NCI-H187 (cell line): Measurements from ENCODE around the gene TIMM23B.
"Not testable (repeated sequence)": the region's sequence is repeated elsewhere in the genome, so short reads cannot be mapped to it uniquely, and the experiment has no call there.

Source experiments
- DNase-seq, 2 experiments: peaks; one replicate each; lab custom pipeline; 2025; lab: John Stamatoyannopoulos, UW

TIMM23B gene

DNA sequence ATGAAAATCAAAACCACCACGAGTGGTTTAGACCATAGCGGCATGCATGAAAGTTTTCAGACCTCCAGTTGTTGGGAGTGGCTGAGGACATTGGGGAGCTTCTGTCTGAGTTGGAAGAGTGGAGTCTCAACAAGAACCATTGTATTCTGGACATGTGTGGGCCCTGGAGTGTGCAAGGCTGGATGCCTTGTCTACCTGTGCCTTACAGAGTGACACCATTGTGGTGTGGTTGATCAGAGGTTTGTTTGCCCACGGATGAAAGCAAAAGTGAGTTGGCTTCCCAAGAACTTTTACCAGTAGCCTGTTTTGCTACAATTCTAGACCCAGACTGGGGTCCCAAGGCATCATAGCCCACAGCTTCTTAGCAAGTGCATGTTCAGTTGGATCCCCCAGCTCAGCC lies 35.9 kb downstream of the TIMM23B start:
- DNase-seq, result not testable (repeated sequence)

GRCh38 chr10:49987207-49987606 lies 45.4 kb downstream of the TIMM23B start:
- not testable (repeated sequence) for DNase-seq

DNA sequence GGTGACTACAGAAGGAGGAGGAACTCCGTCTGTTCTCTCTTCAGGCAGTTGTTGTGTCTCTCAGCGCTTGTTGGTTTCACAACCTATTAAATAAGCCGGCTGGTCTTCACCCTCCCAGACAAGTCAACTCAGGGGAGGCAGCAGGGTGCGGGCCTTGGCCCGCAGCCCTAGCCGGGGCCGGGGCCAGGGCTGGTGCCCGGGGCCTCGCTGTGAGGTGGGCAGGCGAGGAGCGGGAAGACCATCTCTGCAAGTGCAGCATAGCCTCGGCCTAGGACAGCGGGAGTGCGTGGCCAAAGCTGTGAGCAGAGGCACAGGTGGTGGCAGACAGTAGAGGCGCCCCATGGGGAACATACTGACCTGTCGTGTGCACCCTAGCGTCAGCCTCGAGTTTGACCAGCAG lies 46.5 kb downstream of the TIMM23B start, which contains the start of gene AGAP6:
Gene AGAP6, plus strand, starts transcription at position 31 of the 400 bp plus-strand sequence. Its CDS starts 310 bp downstream, at position 341.
- not testable (repeated sequence) for DNase-seq

DNA sequence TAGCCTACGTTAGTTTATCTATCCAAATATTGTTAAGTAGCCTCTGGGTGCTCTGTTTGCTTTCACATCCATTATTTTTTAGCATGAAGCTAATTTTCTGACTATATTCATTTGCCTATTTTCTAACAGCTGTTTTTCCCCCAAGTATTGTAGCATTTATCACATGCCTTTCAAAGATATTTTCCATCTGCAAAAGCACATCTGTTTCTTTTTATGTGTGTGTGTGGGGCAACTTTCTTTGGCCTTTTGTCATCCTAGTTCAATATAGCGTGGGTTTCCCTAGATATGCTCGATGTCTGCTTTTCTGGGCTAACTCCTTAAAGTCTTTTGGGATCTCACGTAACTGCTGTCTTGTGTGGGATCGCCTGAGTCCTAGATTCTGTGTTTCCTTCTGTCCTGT lies 53.5 kb downstream of the TIMM23B start:
- not testable (repeated sequence) for DNase-seq

DNA sequence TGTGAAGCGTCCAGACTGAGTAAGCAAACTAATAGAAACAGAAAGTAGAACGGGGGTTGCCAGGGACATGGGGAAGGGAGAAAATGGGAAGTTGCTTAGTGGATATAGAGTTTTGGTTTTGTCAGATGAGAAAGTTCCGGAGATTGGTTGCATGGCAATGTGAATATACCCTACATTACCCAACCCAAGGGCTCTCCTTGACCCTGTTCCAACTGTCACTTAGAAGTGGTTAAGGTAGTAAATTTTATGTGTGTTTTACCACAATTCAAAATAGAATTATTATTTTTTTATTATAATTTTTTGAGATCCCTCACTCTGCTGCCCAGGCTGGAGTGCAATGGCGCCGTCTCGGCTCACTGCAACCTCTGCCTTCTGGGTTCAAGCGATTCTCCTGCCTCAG lies 72.2 kb downstream of the TIMM23B start:
- not testable (repeated sequence) for DNase-seq

DNA sequence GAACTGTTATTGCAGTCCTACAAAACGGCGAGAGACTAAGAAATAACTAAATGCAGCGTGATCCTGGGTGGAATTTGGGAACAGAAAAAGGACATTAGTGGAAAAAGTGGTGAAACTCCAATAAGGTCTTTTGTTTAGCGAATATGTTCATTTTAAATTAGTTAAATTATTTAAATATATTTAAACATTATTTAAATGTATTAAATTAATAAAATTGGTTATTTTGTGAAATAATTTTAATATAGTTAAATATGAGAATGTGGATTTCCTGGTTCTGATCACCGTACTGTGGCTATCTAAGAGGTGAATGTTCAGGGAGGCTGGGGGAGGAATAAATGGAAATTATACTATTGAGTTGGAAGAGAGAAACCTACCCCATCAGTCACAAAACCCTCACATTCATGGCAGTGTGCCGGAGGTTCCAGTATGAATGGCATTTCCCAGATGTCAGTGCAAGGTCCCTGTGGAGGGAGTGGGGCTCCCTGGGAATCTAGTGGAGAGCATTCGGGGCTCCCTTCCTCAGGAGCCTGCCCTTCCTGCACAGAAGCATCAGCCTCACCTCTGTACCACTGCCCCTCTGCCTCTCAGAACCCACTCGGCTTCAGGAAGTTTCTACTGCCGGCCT lies 73.9 kb downstream of the TIMM23B start:
- DNase-seq, result not testable (repeated sequence)

DNA sequence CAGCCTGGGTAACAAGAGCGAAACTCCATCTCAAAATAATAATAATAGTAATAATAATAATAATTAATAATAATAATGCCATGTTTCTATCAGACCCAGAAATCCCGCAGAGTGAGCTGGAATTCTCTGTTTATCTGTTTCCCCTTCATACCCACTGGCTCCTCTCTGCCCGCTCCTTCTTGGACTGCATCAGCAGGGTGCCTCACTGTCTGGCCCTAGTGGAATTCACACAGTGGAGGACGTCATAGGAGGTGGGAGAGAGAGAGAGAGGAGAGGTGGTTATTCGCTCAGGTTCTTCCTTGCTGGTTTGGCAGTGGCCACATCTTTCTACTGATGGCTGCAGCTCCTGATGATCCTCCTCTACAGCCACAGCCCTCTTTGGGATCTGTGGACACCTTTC lies 75.1 kb downstream of the TIMM23B start:
- DNase-seq, result not testable (repeated sequence)

GRCh38 chr10:50017646-50018045 lies 75.8 kb downstream of the TIMM23B start:
- not testable (repeated sequence) for DNase-seq

DNA sequence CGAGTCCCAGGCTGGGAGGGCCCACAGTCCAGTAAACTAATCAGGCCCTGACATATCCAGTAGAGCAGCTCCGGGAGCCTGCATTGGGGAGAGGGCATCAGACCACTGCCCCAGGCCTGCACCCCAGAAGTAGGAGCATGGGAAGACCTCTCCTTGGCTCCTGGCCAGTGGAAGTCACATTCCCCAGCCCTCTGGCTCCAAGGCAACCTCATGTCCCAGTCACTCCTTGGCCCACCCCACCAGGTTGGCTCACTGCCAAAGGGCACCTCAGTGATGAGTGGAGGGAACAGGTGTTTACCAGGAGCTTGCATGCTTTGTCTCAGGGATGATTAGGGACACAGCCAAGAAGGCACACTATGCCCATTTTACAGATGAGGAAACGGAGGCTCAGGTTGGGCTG lies 77.4 kb downstream of the TIMM23B start:
- DNase-seq, result not testable (repeated sequence)

DNA sequence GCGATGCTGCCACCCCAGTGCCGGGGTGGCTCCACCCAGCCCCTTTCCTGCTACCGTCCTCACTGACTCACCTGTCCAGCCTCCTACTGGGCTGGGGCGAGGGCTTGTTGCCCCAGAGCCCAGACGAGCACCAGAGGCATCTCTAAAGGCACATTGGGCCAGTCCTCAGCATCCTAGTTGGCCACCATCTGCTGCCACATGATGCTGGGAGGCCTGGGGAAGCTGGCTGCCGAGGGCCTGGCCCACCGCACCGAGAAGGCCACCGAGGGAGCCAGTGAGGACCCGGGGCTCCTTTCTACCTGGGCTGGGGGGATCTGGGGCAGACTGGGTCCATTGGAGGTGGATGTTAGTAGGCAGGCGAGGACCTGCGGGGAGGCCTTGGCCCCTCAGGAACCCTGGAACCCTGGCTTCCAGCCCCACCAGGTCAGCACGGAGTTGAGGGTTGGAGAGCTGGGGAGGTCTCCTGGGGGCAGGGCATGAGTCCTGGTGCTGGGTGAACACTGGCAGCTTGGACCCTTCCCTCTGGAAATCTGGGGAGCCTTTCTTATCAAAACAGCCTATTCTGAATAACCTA lies 78.7 kb downstream of the TIMM23B start:
- not testable (repeated sequence) for DNase-seq

DNA sequence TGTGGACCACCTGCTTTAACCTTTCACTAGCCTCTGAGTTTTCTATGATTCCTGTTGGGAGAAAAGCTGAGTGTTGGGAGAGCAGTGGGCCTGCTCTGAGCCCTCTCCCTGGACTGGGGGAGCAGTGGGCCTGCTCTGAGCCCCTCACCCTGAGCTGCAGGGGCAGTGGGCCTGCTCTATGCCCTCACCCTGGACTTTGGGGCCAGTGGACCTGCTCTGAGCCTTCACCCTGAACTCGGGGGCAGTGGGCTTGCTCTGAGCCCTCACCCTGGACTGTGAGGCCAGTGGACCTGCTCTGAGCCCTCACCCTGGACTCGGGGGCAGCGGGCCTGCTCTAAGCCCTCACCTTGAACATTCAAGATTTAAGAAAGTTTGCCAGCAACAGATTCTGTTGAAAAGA lies 79.8 kb downstream of the TIMM23B start:
- no peak for DNase-seq
